Measurements from ENCODE around the gene KAT2B.

The KAT2B gene

GRCh38 chr3:20141851-20142250 is 101.6 kb downstream of the KAT2B start:
- in situ Hi-C loops (cut with MboI; ENCODE audit: low sequenced_read_pairs, unreplicated experiment): no loop called here
- no peak for TF ChIP-seq CTCF (IDR thresholded peaks at IDR 0.05; ENCODE audit: borderline replicate concordance, control extremely low read depth, extremely low read depth, insufficient read depth, missing control alignments)
- no peak for DNase-seq (ENCODE audit: low spot score)

- in situ Hi-C loops (cut with MboI; ENCODE audit: low sequenced_read_pairs, unreplicated experiment): no loop called here
- no peak for TF ChIP-seq CTCF (IDR thresholded peaks at IDR 0.05; ENCODE audit: borderline replicate concordance, control extremely low read depth, extremely low read depth, insufficient read depth, missing control alignments)
- DNase-seq (ENCODE audit: low spot score): no peak
Measured at GRCh38 chr3:20142517-20142916, 102.3 kb downstream of the KAT2B start.

GRCh38 chr3:20143519-20143918 is 103.3 kb downstream of the KAT2B start:
- in situ Hi-C loops (cut with MboI; ENCODE audit: low sequenced_read_pairs, unreplicated experiment): no loop called here
- TF ChIP-seq CTCF (IDR thresholded peaks at IDR 0.05; ENCODE audit: borderline replicate concordance, control extremely low read depth, extremely low read depth, insufficient read depth, missing control alignments): no peak

GRCh38 chr3:20145874-20146273 is 105.6 kb downstream of the KAT2B start:
- no peak for DNase-seq (ENCODE audit: low spot score)
- no peak for TF ChIP-seq CTCF (IDR thresholded peaks at IDR 0.05; ENCODE audit: borderline replicate concordance, control extremely low read depth, extremely low read depth, insufficient read depth, missing control alignments)
- in situ Hi-C loops (cut with MboI; ENCODE audit: low sequenced_read_pairs, unreplicated experiment): no loop called here

More at GRCh38 chr3:20143519-20143918, 103.3 kb downstream of the KAT2B start:
- DNase-seq (ENCODE audit: low spot score): no peak

- no peak for TF ChIP-seq CTCF (IDR thresholded peaks at IDR 0.05; ENCODE audit: borderline replicate concordance, control extremely low read depth, extremely low read depth, insufficient read depth, missing control alignments)
- in situ Hi-C loops (cut with MboI; ENCODE audit: low sequenced_read_pairs, unreplicated experiment): no loop called here
Measured at GRCh38 chr3:20146301-20146700, 106.1 kb downstream of the KAT2B start.

GRCh38 chr3:20147361-20147760 is 107.1 kb downstream of the KAT2B start:
- in situ Hi-C loops (cut with MboI; ENCODE audit: low sequenced_read_pairs, unreplicated experiment): no loop called here
- TF ChIP-seq CTCF (IDR thresholded peaks at IDR 0.05; ENCODE audit: borderline replicate concordance, control extremely low read depth, extremely low read depth, insufficient read depth, missing control alignments): no peak
- DNase-seq (ENCODE audit: low spot score): no peak

More at GRCh38 chr3:20146301-20146700, 106.1 kb downstream of the KAT2B start:
- no peak for DNase-seq (ENCODE audit: low spot score)

GRCh38 chr3:20148466-20148865 is 108.2 kb downstream of the KAT2B start:
- TF ChIP-seq CTCF (IDR thresholded peaks at IDR 0.05; ENCODE audit: borderline replicate concordance, control extremely low read depth, extremely low read depth, insufficient read depth, missing control alignments): no peak
- DNase-seq (ENCODE audit: low spot score): no peak
- in situ Hi-C loops (cut with MboI; ENCODE audit: low sequenced_read_pairs, unreplicated experiment): no loop called here

Measured in GM13976 (cell line).